ENCODE measurements around the gene PTGES2. TPM values are rescaled to one million over a fixed set of nuclear protein-coding genes. Genes with fewer than 3 reads are reported as not detected.

PTGES2 gene
- 70.0 to 74.8 TPM (median 72.6 TPM) in 3 replicates for total RNA-seq

DNA sequence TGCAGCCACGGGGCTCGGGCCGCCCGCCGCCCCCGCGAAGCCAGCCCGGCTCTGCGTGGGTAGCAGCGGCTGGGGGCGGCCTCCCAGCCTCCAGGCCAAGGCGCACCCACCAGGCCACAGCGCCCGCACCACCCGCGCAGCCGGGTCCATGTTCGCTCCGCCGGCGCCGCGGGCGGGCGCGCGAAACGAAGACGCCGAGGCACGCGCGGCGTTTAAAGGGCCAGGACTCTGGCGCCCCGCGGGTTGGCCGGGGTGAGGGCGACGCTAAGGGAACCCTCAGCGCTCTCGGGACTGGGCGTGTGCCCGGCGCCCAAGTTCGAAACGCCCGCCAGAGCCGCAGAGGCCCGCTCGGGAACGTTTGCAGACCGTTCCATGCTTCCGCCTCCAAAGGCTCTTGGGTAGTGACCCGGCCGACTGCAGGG is at the start of gene PTGES2:
Gene PTGES2, minus strand, starts transcription at position 162 of the 422 bp plus-strand sequence. Its CDS starts 12 bp downstream, at position 150.
- peaks cover 5% of the 10 kb centered on the region for H3K9me3 Mint-ChIP-seq
- peaks cover 19% of the 10 kb centered on the region for H3K4me1 Mint-ChIP-seq
- peak within 1 kb of the TSS; percentile 98 for H3K27ac Mint-ChIP-seq
- peak within 1 kb of the TSS; percentile 92 for H3K4me3 Mint-ChIP-seq
- TF ChIP-seq, protein P1, sequence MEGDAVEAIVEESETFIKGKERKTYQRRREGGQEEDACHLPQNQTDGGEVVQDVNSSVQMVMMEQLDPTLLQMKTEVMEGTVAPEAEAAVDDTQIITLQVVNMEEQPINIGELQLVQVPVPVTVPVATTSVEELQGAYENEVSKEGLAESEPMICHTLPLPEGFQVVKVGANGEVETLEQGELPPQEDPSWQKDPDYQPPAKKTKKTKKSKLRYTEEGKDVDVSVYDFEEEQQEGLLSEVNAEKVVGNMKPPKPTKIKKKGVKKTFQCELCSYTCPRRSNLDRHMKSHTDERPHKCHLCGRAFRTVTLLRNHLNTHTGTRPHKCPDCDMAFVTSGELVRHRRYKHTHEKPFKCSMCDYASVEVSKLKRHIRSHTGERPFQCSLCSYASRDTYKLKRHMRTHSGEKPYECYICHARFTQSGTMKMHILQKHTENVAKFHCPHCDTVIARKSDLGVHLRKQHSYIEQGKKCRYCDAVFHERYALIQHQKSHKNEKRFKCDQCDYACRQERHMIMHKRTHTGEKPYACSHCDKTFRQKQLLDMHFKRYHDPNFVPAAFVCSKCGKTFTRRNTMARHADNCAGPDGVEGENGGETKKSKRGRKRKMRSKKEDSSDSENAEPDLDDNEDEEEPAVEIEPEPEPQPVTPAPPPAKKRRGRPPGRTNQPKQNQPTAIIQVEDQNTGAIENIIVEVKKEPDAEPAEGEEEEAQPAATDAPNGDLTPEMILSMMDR (IDR thresholded peaks at IDR 0.05; ENCODE audit: unreplicated experiment): no peak
- DNase-seq (ENCODE audit: low spot score in 2 of 2, unreplicated experiment in 2 of 2): peak; percentile 64 to 79
- peaks cover 8% of the 10 kb centered on the region for H3K27me3 Mint-ChIP-seq (ENCODE audit: low read depth)
- peaks cover 5% of the 10 kb centered on the region for H3K36me3 Mint-ChIP-seq

DNA sequence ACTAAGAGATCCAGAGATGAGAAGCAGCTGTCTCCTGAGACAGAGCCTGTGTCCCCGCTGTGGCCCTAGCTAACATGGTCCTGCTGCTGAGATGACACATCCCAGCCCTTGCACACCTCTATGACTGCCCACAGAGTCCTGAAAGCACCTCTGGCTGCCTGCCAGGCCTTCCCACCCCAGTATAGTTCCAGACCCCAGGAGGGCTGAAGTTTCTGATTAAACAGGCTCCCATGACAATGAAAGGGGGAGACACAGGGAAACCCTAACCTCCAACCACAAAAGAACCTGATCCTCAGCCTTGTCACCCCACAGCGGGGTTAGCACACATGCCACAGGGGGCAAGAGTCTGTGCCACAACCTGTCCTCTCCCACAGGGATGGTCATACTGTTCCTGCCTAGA is 48.2 kb upstream of the PTGES2 start:
- no peak overlapping the region for H3K27ac Mint-ChIP-seq
- H3K36me3 Mint-ChIP-seq: peaks cover 41% of the 10 kb centered on the region
- DNase-seq (ENCODE audit: low spot score in 2 of 2, unreplicated experiment in 2 of 2): no peak
- H3K4me1 Mint-ChIP-seq: peaks cover 2% of the 10 kb centered on the region
- no peak overlapping the region for H3K4me3 Mint-ChIP-seq
- H3K27me3 Mint-ChIP-seq (ENCODE audit: low read depth): no peaks in the 10 kb centered on the region
- no peaks in the 10 kb centered on the region for H3K9me3 Mint-ChIP-seq
- TF ChIP-seq, protein P1 (IDR thresholded peaks at IDR 0.05; ENCODE audit: unreplicated experiment): no peak

DNA sequence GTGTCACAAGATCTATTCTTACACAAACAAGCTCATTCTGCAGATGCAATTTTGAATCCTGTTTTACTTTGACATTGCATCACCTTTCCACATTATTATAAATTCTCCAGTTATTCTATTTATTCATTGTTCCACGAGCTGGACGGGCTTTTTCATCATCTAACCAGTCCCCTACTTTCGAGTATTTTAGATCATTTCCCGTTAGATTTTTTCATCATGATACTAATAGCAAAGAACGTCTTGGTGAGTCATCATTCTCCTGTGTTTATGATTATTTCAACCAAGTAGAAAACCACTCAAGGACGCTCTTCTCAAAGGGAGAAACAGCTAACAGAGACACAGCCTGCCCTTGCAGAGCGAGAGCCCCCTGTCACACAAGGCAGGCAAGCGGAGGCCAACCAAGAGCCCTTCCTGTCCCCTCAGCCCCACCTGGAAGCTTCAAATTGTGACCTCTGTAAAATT is 47.6 kb upstream of the PTGES2 start:
- TF ChIP-seq, protein P1 (IDR thresholded peaks at IDR 0.05; ENCODE audit: unreplicated experiment): no peak
- Mint-ChIP-seq H3K27me3 (ENCODE audit: low read depth) (no peaks in the 10 kb centered on the region), H3K4me1 (peaks cover 2% of the 10 kb centered on the region), H3K36me3 (peaks cover 37% of the 10 kb centered on the region), H3K4me3 (no peak overlapping the region), H3K9me3 (no peaks in the 10 kb centered on the region), H3K27ac (no peak overlapping the region)
- no peak for DNase-seq (ENCODE audit: low spot score in 2 of 2, unreplicated experiment in 2 of 2)

DNA sequence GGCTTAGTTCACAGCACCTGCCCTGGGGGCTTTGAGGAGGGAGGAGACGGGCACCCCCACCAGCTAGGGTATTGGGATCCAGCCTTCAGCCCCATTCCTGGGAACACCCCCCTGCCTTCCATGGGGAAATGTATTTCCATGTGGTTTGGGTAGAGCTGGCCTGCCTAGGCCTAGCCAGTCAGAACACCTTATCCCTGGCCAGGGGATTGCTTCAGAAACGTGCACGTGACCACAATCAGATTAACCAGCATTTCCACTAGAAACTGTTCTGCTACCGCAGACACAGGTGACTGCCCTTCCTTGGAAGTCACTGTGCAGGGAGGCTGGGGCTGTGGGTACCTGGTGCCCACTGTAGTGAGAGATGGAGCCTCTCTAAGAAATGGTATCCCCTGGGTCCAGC is 46.5 kb upstream of the PTGES2 start:
- H3K36me3 Mint-ChIP-seq: peaks cover 32% of the 10 kb centered on the region
- peaks cover 2% of the 10 kb centered on the region for H3K4me1 Mint-ChIP-seq
- no peaks in the 10 kb centered on the region for H3K27me3 Mint-ChIP-seq (ENCODE audit: low read depth)
- H3K4me3 Mint-ChIP-seq: no peak overlapping the region
- H3K27ac Mint-ChIP-seq: no peak overlapping the region
- H3K9me3 Mint-ChIP-seq: no peaks in the 10 kb centered on the region
- TF ChIP-seq, protein P1 (IDR thresholded peaks at IDR 0.05; ENCODE audit: unreplicated experiment): no peak
- DNase-seq (ENCODE audit: low spot score in 2 of 2, unreplicated experiment in 2 of 2): no peak

DNA sequence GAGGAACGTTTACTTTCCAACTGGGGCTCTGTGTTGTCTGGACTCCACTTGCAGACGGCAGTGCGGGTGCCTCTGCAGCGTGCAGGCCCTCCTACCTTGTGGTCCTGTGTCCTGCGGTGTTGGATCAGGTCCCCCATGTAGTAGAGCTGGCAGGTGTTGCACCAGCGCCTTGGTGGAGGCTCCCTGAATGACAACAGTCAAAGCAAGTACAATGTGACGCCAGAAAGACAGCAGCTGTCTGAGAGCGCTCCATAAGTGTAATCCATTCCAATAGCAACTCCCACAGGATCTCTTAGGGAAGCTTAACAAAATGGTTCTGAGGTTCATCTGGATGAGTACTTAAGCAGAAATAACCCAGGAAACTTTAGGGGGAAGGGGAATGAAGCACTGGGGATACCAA is 42.4 kb upstream of the PTGES2 start:
- Mint-ChIP-seq H3K4me3 (no peak overlapping the region), H3K27me3 (ENCODE audit: low read depth) (no peaks in the 10 kb centered on the region), H3K36me3 (peaks cover 33% of the 10 kb centered on the region), H3K27ac (no peak overlapping the region), H3K4me1 (no peaks in the 10 kb centered on the region), H3K9me3 (no peaks in the 10 kb centered on the region)
- no peak for DNase-seq (ENCODE audit: low spot score in 2 of 2, unreplicated experiment in 2 of 2)
- TF ChIP-seq, protein P1 (IDR thresholded peaks at IDR 0.05; ENCODE audit: unreplicated experiment): no peak

DNA sequence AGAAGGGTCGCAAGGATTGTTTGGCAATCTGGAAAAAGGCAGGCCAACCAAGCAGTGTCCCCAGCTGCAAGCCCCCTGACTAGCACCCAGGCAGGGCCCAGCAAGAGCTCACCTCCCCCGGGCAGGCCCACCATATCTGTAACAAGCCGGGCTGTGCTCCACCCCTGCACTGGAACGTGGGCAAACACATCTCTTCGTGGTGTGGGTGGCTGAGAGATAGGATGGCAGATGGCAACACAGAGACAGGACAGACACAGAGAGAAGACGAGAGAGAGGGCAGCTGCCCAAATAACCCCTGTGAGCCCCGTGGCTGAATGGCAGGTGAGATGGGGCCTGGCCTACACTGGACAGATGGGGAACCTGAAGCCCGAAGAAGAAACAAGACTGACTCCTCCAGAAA is 42.0 kb upstream of the PTGES2 start:
- no peaks in the 10 kb centered on the region for H3K9me3 Mint-ChIP-seq
- no peak overlapping the region for H3K4me3 Mint-ChIP-seq
- no peak for DNase-seq (ENCODE audit: low spot score in 2 of 2, unreplicated experiment in 2 of 2)
- TF ChIP-seq, protein P1 (IDR thresholded peaks at IDR 0.05; ENCODE audit: unreplicated experiment): no peak
- H3K36me3 Mint-ChIP-seq: peaks cover 33% of the 10 kb centered on the region
- no peaks in the 10 kb centered on the region for H3K4me1 Mint-ChIP-seq
- no peaks in the 10 kb centered on the region for H3K27me3 Mint-ChIP-seq (ENCODE audit: low read depth)
- H3K27ac Mint-ChIP-seq: no peak overlapping the region
